ENCODE results near the gene SGCE.

SGCE gene

DNA sequence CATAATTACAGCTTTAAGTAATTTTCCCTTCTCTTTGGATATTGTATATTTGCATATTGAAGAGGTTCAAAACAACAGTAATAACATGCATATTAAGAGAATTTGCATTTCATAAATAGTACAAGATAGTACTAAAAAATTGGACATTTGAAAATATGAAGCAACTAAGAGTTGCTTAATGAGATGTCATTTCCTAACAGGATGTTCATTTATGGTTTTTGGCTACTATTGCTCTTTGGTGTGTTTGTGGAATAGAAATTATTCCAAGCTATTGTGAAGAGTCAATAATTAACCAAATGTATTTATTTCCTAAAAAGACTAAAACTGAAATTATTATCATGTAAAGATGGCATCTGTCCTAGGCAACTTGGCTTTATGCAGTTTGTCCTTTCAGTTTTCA lies 4.1 kb upstream of the SGCE start:
- no peak for DNase-seq (ENCODE audit: low read depth in 2 of 2)

DNA sequence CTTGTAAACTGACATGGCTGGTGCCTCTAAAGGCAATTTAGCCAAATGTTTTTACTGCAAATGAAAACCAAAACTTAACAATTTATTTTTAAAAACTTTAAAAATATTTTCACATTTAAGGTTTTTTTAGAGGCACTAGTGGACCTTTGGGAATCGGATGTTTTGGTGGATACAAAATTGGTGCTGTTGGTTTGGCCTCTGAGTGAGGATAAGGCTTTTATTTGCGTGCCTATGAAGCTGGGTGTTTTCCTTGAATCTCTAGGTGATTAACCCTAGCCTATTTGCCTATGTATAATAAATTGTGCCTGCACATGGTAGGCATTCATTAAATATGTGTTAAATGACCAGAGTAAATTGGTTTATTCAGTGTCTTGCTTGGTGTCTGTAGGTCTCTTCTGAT lies 2.9 kb upstream of the SGCE start:
- DNase-seq (ENCODE audit: low read depth in 2 of 2), result no peak

DNA sequence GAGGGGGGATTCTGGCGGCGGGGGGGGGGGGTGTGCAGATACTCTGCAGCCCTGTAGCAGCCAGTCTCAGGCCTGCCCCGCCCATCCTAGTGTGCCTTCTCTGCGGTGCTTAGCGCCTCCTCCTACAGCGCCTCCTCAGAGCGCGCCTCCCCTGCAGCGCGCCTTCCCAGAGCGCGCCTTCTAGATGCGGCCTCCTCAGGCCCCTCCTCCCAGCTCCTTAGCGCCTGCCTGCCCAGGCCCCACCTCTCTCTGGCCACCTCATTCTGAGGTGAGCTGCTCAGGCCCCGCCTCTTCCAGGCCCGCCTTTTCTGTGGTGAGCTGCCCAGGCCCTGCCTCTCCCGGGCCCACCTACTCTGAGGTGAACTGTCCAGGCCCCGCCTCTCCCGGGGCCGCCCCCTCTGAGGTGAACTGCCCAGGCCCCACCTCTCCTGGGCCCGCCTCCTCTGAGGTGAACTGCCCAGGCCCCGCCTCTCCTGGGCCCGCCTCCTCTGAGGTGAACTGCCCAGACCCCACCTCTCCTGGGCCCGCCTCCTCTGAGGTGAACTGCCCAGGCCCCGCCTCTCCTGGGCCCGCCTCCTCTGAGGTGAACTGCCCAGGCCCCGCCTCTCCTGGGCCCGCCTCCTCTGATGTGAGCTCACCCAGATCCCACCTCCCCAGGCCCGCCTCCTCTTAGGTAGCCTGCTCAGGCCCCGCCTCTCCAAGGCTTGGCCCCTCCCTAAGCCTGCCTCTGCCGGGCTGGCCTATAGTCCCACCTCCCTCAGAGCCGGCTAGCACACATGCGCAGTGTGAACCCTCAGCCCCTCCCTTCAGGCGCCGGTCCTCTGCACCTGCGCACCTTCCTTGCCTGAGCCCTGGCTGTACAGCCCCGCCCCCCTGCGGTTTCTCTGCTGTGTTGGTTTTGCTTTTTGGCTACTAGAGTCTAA lies 2.1 kb upstream of the SGCE start:
- peak; percentile 77 to 90 for DNase-seq (ENCODE audit: low read depth in 2 of 2)

GRCh38 chr7:94656925-94657731 lies 1.2 kb upstream of the SGCE start:
- DNase-seq (ENCODE audit: low read depth in 2 of 2), result no peak

DNA sequence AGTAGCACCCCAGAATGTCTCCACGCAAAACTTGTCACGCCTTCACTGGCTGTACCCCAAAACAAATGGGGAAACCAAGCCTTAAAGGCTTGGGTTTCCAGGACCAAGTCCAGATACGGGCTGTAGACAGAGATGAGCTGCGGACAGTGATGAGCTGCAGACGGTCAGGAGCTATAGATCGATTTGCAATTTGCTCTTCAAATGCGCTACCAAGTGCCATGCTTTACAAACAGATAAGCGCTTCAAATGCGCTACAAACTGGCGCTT lies 658 bp upstream of the SGCE start:
- no peak for DNase-seq (ENCODE audit: low read depth in 2 of 2)

- no peak for DNase-seq (ENCODE audit: low read depth in 2 of 2)
These were observed 646 bp downstream of the SGCE start for GRCh38 chr7:94655126-94655847.

DNA sequence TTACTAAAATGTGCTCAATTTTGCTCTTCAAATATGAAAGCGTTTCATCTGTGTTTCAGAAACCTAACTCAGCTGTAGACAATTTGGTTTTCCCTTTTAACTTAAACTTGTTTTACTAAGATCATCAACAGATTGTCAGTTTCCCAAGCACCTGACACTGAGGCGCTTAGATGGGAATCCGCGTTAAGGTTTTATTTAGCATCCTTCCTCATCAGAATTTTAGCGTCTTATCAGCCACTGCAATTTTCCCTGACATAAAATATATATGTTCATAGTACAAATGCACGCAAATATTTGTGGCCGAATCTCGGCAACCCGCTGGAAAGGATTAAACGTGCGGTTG lies 1.2 kb downstream of the SGCE start:
- no peak for DNase-seq (ENCODE audit: low read depth in 2 of 2)

GRCh38 chr7:94650147-94651051 lies 5.5 kb downstream of the SGCE start:
- no peak for DNase-seq (ENCODE audit: low read depth in 2 of 2)

DNA sequence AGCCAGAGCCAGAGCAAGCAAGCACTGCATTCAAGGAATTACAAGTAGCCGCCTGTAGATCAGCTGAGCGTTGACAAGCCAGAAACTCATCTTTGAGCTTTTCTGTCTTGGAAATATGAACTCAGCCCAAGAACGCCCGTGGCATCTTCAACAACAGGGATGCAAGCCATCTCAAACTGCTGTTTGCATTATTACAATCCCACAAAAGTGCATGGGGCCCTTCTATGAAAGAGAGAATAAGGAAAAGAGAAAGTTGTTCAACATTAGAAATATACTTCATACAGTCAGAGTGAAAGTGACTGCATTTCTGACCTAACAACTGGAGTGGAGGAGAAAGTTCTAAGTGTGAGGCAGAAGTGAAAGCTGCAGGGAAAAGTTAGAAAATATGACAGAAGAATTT lies 6.5 kb downstream of the SGCE start:
- DNase-seq (ENCODE audit: low read depth in 2 of 2), result no peak

DNA sequence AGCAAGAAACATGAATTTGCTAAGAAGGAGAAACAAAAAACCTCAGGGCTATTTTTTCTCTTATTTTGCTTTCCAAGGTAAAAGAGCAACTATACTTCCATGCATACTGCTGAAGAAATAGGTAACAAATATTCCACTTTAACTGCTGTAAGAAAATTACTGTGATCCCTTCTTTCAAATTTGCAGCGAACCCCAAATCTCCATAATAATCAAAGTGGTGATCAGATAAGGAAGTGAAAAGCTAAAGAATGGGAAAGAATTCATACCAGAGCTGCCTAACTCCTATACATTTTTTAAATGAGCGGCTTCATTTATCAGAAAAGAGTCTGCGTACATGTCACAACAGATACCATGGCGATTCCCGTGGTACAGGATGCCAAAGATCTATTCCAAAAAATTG lies 7.2 kb downstream of the SGCE start:
- no peak for DNase-seq (ENCODE audit: low read depth in 2 of 2)

- DNase-seq (ENCODE audit: low read depth in 2 of 2), result no peak
These were observed 8.6 kb downstream of the SGCE start for GRCh38 chr7:94647295-94647694.

GRCh38 chr7:94643771-94644545 lies 12.0 kb downstream of the SGCE start:
- DNase-seq (ENCODE audit: low read depth in 2 of 2), result no peak

DNA sequence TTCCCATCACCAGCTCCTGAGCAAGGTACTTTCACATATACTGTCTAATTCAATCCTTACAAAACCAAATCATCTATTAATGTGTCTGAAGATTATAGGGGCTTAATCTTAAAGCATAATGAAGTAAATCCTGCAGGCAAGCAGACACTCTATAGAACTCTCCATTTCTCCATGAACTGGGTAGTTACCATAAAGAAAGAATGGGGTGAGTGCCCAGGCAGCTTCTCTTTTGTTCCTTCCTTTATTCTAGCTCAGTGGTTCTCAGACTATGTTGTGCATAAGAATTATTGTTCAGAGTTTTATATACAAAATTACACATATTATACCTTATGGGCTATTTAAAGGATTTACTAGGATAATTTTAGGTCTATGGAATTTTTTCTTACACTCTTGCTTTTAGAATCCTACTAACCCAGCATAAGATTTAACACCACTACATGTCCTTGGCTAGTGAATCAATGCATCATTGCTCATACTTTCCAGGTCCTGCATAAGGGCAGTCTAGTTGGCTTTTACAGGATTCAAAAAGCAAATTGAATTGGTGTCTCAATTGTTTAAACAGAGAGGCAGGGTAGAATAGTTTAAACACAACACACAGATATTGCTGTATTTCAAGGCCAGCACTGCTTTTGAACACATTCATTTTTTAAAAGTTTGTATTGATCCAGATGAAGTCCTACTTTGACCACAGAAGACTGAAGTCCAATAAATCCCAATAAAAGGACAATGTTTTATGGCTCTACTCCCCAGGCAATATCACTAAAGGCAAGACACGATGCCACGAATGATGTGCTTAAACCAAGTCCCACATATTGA lies 12.9 kb downstream of the SGCE start:
- no peak for DNase-seq (ENCODE audit: low read depth in 2 of 2)

DNA sequence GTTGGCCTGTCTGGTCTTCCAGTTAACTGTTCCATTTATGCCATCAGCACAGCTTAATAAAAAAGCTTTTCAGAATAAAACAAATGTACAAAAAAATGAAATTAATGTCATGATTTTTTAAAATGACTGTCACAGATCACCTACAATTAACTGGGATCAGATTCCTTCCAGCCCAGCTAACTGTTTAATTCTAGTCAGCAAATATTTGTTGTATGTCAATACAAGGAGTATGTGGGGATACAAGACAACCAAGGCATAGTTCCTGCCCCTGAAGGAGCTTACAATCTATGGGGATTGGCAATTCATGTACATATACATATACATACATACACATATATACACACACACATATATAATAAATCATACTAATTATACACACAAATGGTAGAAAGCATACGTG lies 16.5 kb downstream of the SGCE start:
- no peak for DNase-seq (ENCODE audit: low read depth in 2 of 2)

DNA sequence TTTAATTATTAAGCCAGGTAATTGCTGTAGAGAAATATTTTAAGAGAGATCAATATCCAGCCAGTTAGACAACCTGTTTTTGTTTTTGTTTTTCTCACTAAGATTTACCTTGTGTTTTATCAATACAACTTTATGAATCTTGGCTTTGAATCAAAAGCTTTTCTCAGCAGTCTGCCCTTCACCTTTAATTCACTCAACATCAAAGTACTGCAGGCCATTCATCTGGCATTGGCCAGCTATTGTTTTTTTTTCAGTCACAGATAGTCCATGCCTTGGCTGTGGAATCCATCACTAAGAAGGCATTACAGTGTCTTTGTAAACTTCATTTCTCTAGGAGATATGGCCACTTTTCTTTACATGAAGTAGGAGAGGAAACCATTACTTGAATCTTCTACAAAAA lies 20.2 kb downstream of the SGCE start:
- DNase-seq (ENCODE audit: low read depth in 2 of 2), result no peak

DNA sequence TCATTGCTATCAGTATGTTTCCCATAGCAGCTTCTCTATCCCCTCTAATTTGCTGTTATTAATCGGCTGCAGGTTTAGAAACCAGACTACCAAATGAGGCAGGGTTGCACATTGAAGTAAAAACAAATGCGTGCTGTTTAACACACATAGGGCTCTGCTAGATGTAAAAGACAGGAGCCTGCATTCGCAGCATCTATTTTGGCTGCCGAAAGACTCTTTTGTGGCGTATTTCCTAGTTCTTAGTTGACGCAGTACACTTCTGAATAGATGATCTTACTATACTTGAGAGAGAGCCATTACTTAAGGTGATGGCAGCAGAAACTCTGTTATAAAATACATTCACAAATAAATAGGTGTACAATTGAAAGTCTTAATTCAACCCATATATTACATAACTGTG lies 21.4 kb downstream of the SGCE start:
- no peak for DNase-seq (ENCODE audit: low read depth in 2 of 2)

GRCh38 chr7:94633687-94634086 lies 22.2 kb downstream of the SGCE start:
- DNase-seq (ENCODE audit: low read depth in 2 of 2), result no peak

GRCh38 chr7:94633014-94633341 lies 23.0 kb downstream of the SGCE start:
- DNase-seq (ENCODE audit: low read depth in 2 of 2), result no peak

DNA sequence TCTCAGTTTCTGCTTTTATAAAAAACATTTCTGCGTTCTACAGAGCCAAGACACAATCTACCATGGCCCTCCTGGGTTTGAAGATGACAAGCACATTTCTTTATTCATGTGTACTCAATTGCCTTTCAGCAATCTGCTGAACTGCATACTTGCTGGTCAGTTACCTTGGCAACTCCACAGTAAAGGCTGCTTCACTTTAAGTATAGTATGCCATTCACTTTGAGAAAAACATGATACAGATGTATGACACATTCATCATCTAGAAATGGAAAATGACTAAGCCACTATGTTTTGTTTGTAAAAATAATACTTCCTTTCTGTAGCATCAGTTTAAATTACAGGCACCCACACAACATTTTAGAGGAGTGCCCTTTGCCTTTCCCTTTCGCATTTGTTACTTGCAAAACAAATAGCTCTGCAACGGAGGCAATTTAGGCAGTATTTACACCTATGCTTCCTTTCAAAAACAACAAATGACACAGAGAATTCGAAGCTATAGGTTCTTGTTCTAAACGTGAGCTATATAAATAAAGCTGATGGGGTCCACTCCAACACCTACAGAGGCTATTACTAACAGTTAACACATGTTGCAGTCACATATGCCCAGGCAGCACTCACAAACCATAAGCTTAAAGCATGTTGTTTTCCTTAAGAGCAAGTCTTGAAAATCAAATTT lies 23.5 kb downstream of the SGCE start:
- DNase-seq (ENCODE audit: low read depth in 2 of 2), result no peak

DNA sequence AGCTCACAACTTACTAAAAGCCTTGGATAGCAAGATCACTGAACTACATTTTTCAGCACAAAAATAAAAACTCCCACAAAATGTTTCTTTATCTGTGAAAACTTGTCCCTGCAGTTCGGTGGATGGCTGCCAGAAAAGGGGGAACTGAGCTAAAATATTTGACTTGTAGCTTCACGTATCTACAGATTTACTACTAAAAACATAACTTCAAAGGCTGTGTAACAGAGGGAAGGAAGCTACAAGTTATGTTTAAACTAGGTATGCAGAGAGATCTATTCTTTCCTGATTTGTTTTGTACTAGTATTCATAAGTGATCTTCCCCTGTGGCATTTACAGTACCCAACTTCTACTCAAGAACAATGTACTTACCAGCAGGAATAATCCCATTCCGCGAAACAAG lies 25.1 kb downstream of the SGCE start:
- no peak for DNase-seq (ENCODE audit: low read depth in 2 of 2)

All from stimulated activated CD8-positive, alpha-beta memory T cell treated with anti-CD3 and anti-CD28 coated beads, Interleukin-2, amount 100 ng/mL, for 1 hour (primary cell).